ENCODE data around the gene OR52J3. TPM values are rescaled to one million over a fixed set of nuclear protein-coding genes. Genes with fewer than 3 reads are reported as not detected.

Gene OR52J3
- total RNA-seq, 2 donors from 2014 or later = not detected

DNA sequence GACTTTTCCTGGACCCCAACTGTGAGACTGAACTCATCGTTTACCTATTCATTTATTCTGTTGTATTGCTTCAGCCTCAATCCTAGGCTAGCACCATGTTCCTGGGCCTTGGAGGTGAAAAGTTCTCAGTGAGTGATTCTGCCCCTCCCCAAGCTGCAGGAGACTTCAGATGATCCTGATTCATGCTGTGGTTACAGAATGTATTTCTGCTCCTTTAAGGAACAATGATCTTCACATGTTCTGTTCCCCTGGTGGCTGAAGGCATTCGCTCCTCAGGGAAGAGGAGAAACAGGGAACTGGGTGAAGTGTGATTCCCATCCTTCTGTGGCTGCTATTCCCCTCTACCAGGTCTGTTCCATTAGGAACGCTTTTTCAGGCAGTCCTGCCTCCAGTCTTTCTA lies 25.5 kb downstream of the OR52J3 start:
- ATAC-seq = no peak
- Mint-ChIP-seq H3K9me3 (peaks cover 0 to 4% of the 10 kb centered on the region in 2 donors), H3K36me3 (no peaks in the 10 kb centered on the region), H3K27ac (no peak overlapping the region)
- DNase-seq (ENCODE audit: low spot score in 2 of 2) = no peak

DNA sequence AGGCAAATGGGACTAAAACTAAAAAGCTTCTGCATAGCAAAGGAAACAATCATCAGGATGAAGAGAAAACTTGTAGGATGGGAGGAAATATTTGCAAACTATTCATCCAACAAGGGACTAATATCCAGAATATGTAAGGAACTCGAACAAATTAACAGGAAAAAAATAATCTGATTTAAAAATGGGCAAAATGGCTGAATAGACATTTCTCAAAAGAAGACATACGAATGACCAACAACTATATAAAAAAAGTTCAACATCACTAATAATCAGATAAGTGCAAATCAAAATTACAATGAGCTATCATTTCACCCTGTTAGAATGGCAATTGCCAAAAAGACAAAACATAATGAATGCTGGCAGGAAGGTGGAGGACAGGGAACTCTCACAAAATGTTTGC lies 35.1 kb downstream of the OR52J3 start:
- no peak for ATAC-seq
- no peaks in the 10 kb centered on the region for H3K9me3 Mint-ChIP-seq
- H3K36me3 Mint-ChIP-seq = no peaks in the 10 kb centered on the region
- no peak for DNase-seq (ENCODE audit: low spot score in 2 of 2)
- no peak overlapping the region for H3K27ac Mint-ChIP-seq

- no peak overlapping the region for H3K27ac Mint-ChIP-seq
- no peak for ATAC-seq
- no peak for DNase-seq (ENCODE audit: low spot score in 2 of 2)
- no peaks in the 10 kb centered on the region for H3K9me3 Mint-ChIP-seq
- H3K36me3 Mint-ChIP-seq = no peaks in the 10 kb centered on the region
Measured at GRCh38 chr11:5083602-5084001, 37.3 kb downstream of the OR52J3 start.

- DNase-seq (ENCODE audit: low spot score in 2 of 2) (no peak), ATAC-seq (no peak)
- Mint-ChIP-seq H3K27ac (no peak overlapping the region), H3K9me3 (no peaks in the 10 kb centered on the region), H3K36me3 (no peaks in the 10 kb centered on the region)
Measured at GRCh38 chr11:5088556-5088955, 42.2 kb downstream of the OR52J3 start.

DNA sequence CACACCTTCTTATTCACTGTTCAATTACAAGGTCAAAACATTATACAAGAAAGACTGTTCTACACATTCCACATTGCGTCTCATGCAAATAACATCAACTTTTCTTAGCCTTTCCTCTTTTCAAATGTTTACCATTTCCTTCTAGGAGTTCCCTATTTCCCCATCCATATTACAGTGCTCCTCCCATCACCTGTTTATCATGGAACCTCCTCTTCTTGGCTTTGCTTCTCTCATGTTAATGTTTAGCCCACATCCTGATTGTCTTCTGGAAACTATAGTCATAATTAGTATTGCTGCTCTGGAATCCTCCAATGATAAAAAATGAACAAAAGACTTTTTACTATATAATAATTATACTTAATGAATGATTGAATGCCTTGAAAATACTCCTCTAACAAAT lies 44.3 kb downstream of the OR52J3 start:
- H3K36me3 Mint-ChIP-seq = no peaks in the 10 kb centered on the region
- ATAC-seq = no peak
- H3K9me3 Mint-ChIP-seq = no peaks in the 10 kb centered on the region
- no peak overlapping the region for H3K27ac Mint-ChIP-seq
- DNase-seq (ENCODE audit: low spot score in 2 of 2) = no peak

DNA sequence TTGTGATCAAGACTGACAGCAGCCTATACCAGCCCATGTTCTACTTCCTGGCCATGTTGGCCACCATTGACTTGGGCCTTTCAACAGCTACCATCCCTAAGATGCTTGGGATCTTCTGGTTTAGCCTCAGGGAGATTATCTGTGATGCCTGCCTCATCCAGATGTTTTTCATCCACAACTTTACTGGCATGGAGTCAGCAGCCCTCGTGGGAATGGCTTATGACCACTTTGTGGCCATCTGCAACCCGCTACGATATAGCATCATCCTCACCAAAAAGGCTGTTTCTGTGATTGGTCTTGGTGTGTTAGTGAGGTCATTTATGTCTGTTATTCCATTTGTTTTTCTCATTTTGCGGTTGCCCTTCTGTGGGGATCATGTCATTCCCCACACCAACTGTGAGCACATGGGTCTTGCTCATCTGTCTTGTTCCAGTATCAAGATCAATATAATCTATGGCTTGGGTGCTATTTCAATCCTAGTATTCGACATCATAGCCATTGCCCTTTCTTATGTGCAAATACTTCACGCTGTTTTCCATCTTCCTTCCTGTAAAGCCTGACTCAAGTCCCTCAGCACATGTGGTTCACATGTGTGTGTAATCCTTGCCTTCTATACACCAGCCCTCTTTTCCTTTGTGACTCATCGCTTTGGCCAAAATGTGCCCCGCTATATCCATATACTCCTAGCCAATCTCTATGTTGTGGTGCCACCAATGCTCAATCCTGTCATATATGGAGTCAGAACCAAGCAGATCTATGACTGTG lies 46.7 kb downstream of the OR52J3 start:
- Mint-ChIP-seq H3K27ac (no peak overlapping the region), H3K36me3 (no peaks in the 10 kb centered on the region), H3K9me3 (no peaks in the 10 kb centered on the region)
- no peak for DNase-seq (ENCODE audit: low spot score in 2 of 2)
- ATAC-seq = no peak

GRCh38 chr11:5096011-5096410 lies 49.7 kb downstream of the OR52J3 start:
- no peak overlapping the region for H3K27ac Mint-ChIP-seq
- no peaks in the 10 kb centered on the region for H3K36me3 Mint-ChIP-seq
- DNase-seq (ENCODE audit: low spot score in 2 of 2) = no peak
- no peak for ATAC-seq
- H3K9me3 Mint-ChIP-seq = no peaks in the 10 kb centered on the region

Other genes starting within 250 kb of the OR52J3 start
- gene OR52R1, start 242.1 kb upstream of the OR52J3 start, total RNA-seq = not detected
- gene OR51F2, start 225.2 kb upstream of the OR52J3 start, total RNA-seq = not detected
- gene OR51S1, start 197.3 kb upstream of the OR52J3 start, total RNA-seq = not detected
- not detected for gene OR51T1, start 164.6 kb upstream of the OR52J3 start, total RNA-seq
- not detected for gene OR51A7, start 142.7 kb upstream of the OR52J3 start, total RNA-seq
- not detected for gene OR51G2, start 127.2 kb upstream of the OR52J3 start, total RNA-seq
- not detected for gene OR51G1, start 122.2 kb upstream of the OR52J3 start, total RNA-seq
- gene OR51A4, start 98.9 kb upstream of the OR52J3 start, total RNA-seq = not detected
- not detected for gene OR51A2, start 90.8 kb upstream of the OR52J3 start, total RNA-seq
- not detected for gene OR51L1, start 51.7 kb upstream of the OR52J3 start, total RNA-seq
- not detected for gene OR52E2, start 13.1 kb downstream of the OR52J3 start, total RNA-seq
- gene OR52E1, start 23.0 kb downstream of the OR52J3 start, total RNA-seq = not detected
- gene OR52A5, start 91.8 kb downstream of the OR52J3 start, total RNA-seq = not detected
- not detected for gene OR52A1, start 108.2 kb downstream of the OR52J3 start, total RNA-seq
- not detected for gene OR51V1, start 154.2 kb downstream of the OR52J3 start, total RNA-seq
- not detected for gene HBB, start 180.5 kb downstream of the OR52J3 start, total RNA-seq
- gene HBD, start 188.0 kb downstream of the OR52J3 start, total RNA-seq = 1 to 10 TPM in 1 of 2 donors, not detected in 1; 1.6 TPM
- not detected for gene HBG1, start 203.3 kb downstream of the OR52J3 start, total RNA-seq
- under 1 TPM in 1 of 2 donors, not detected in 1; 0.41 TPM for gene HBG2, start 208.3 kb downstream of the OR52J3 start, total RNA-seq
- gene HBE1, start 223.4 kb downstream of the OR52J3 start, total RNA-seq = not detected